Activated T-helper 1 cell treated with anti-CD3 and anti-CD28 coated beads, Interleukin-12 subunit alpha, Interleukin-12 subunit beta, Interleukin-2, Interleukin-4 antibody, amounts not matched to agents 30 ng/mL and 10 ng/mL and 1 ng/mL, durations not matched to agents 14 hours and 24 hours and 36 hours (primary cell): ENCODE results near the gene MIAT. TPM values are rescaled to one million over a fixed set of nuclear protein-coding genes. Genes with fewer than 3 reads are reported as not detected.

Experiments used
- DNase-seq: peaks from one replicate; pipeline ENCODE4 v3.0.0; 2021; ENCODE audit warnings: low spot score
- H3K27ac Mint-ChIP-seq: one replicate; pipeline ENCODE4 v1.8.0; 2021; ENCODE audit warnings: mild to moderate bottlenecking, mixed read lengths
- H3K27me3 Mint-ChIP-seq: one replicate; pipeline ENCODE4 v1.8.0; 2022; ENCODE audit warnings: mild to moderate bottlenecking, moderate library complexity, mixed read lengths; ENCODE audit not compliant: insufficient read depth
- H3K36me3 Mint-ChIP-seq: one replicate; pipeline ENCODE4 v1.8.0; 2021; ENCODE audit warnings: low read depth, mixed read lengths
- H3K4me1 Mint-ChIP-seq: one replicate; pipeline ENCODE4 v1.8.0; 2021; ENCODE audit warnings: low read depth, mixed read lengths
- H3K4me3 Mint-ChIP-seq: one replicate; pipeline ENCODE4 v1.8.0; 2021; ENCODE audit warnings: mild to moderate bottlenecking, moderate library complexity, mixed read lengths
- H3K9me3 Mint-ChIP-seq: one replicate; pipeline ENCODE4 v1.8.0; 2021; ENCODE audit warnings: mixed read lengths
- intact Hi-C: fragments of 100-400 bp; cut with micrococcal nuclease; formaldehyde crosslinking; loops from one replicate; pipeline ENCODE4 v1.15.1; 2024
- total RNA-seq: library from RNA; stranded (reverse); gene quantifications from 2 replicates; pipeline ENCODE4 v1.2.3, GENCODE V29; 2022

MIAT gene
- total RNA-seq, 1 donor from 2014 or later = 39.8 TPM

DNA sequence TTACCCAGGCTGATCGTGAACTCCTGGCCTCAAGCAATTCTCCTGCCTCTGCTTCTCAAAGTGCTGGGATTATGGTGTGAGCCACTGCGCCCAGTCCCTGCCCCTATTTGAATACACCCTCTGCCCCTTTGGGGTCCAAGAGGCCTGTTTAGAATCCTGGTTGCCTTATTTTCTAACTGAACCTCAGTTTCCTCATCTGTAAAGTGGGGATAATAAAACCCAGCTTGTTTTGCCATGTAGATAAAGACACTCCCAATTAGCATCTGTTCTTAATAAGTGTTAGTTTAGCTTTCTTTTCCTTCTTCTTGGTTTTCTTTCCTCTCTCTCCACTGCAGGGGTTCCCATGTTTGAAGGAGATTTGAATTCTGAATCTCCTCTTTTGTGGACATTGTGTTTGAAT, 4.8 kb downstream of the MIAT start:
- no peak for DNase-seq
- H3K9me3 Mint-ChIP-seq = no peaks in the 10 kb centered on the region
- H3K36me3 Mint-ChIP-seq = peaks cover 32% of the 10 kb centered on the region
- peaks cover 71% of the 10 kb centered on the region for H3K4me1 Mint-ChIP-seq
- H3K27me3 Mint-ChIP-seq = no peaks in the 10 kb centered on the region
- intact Hi-C loops = loop anchor here (10.0 kb wide), 1 partner anchor 907 kb away; no protein-coding TSS in a partner anchor
- peak overlapping the region; percentile 59 for H3K27ac Mint-ChIP-seq
- no peak overlapping the region for H3K4me3 Mint-ChIP-seq

DNA sequence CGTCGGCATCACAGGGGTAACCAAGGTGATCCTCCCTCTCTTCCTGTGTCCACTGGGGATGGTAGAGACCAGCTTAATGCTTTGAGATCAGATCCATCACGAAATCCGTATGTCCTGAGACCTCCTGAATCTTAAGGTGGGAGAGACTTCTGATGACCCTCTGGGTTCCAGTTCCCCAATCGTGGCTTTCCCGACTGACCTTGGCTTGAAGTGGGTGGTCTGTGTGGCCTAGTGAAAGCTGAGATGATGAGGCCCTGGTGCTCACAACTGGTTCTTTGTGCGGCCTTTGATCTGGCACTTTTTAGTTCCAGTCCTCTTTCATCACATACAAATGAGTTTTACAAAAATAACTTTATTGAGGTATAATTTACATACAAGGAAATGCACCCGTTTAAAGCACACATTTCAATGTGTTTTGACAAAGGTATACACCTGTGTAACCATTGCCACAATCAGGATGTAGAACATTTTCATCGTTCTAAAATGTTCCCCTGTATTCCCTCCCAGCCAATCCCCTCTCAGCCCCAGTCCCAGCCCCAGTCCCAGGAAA, 6.1 kb downstream of the MIAT start:
- DNase-seq = no peak
- H3K4me1 Mint-ChIP-seq = peaks cover 71% of the 10 kb centered on the region
- no peaks in the 10 kb centered on the region for H3K27me3 Mint-ChIP-seq
- H3K27ac Mint-ChIP-seq = peak overlapping the region; percentile 43
- H3K9me3 Mint-ChIP-seq = no peaks in the 10 kb centered on the region
- H3K4me3 Mint-ChIP-seq = no peak overlapping the region
- peaks cover 36% of the 10 kb centered on the region for H3K36me3 Mint-ChIP-seq
- intact Hi-C loops = loop anchor here (10.0 kb wide), 1 partner anchor 909 kb away; no protein-coding TSS in a partner anchor

DNA sequence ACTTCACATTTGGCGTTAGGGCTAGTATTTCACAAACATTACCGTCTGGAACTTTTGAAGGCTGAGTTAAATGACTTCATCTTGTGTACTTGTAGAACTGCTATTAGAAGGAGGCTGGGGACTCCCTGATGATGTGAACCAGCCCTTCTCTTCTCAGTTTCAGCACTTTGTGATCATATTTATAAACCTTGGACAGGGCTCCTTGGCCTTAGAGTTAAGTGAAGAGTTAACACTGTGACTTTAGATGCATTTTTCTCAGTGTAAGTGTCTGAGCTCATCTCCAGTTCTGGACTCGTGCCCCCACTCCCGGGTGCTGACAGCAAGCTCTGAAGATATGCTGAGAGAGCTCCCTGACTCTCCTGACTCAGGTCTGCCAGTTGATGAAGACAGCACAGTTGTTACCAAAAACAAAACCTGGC, 8.4 kb downstream of the MIAT start:
- Mint-ChIP-seq H3K9me3 (no peaks in the 10 kb centered on the region), H3K36me3 (peaks cover 41% of the 10 kb centered on the region), H3K4me3 (peak overlapping the region; percentile 75), H3K4me1 (peaks cover 76% of the 10 kb centered on the region), H3K27ac (peak overlapping the region; percentile 96), H3K27me3 (no peaks in the 10 kb centered on the region)
- intact Hi-C loops = loop anchor here (1.0 to 10.0 kb wide), 7 partner anchors 9 to 911 kb away; partner anchors contain the start of genes ASPHD2, MIAT and TFIP11
- DNase-seq = no peak

DNA sequence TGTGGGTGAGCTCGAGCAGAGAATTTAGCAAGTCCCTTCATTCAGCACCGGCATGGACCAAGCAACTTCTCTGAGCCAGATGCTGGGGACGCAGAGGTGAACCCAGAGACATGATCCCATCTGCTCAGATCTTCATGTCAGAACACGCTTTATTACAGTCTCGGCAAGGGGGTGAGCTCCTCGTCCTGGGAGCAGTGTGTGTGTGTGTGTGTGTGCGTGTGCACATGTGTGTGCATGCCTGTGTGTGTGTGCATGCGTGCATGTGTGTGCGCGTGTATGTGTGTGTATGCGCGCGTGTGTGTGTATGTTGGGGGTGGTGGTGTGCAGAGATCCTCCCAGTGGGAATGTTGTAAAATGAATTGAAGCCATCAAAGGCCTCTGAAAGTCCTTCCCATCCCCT, 9.8 kb downstream of the MIAT start:
- Mint-ChIP-seq H3K36me3 (peaks cover 40% of the 10 kb centered on the region), H3K9me3 (no peaks in the 10 kb centered on the region), H3K27ac (peak overlapping the region; percentile 16), H3K4me3 (no peak overlapping the region), H3K27me3 (no peaks in the 10 kb centered on the region), H3K4me1 (peaks cover 79% of the 10 kb centered on the region)
- intact Hi-C loops = loop anchor here (10.0 kb wide), 1 partner anchor 912 kb away; no protein-coding TSS in a partner anchor
- no peak for DNase-seq

DNA sequence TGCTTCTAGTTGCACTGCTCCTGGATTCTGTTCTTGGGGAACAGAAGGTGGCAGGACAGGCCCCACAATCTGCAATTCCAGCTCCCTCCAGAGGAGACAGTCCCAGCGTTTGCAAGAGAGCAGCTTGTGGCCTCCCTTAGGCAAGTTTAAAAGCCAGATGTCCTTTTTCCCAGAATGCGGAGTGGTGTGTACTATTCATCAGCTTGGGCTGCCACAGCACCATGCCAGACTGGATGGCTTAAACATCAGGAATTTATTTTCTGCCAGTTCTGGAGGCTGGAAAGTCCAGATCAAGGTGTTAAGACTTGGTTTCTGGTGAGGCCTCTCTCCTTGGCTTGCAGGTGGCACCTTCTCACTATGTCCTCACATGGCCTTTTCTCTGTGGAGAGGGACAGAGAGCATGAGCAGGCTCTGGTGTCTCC, 11.7 kb downstream of the MIAT start:
- no peaks in the 10 kb centered on the region for H3K27me3 Mint-ChIP-seq
- H3K36me3 Mint-ChIP-seq = peaks cover 26% of the 10 kb centered on the region
- H3K9me3 Mint-ChIP-seq = no peaks in the 10 kb centered on the region
- H3K4me3 Mint-ChIP-seq = no peak overlapping the region
- H3K27ac Mint-ChIP-seq = peak overlapping the region; percentile 70
- no peak for DNase-seq
- H3K4me1 Mint-ChIP-seq = peaks cover 77% of the 10 kb centered on the region
- intact Hi-C loops = loop anchor here (10.0 kb wide), 1 partner anchor 914 kb away; no protein-coding TSS in a partner anchor

DNA sequence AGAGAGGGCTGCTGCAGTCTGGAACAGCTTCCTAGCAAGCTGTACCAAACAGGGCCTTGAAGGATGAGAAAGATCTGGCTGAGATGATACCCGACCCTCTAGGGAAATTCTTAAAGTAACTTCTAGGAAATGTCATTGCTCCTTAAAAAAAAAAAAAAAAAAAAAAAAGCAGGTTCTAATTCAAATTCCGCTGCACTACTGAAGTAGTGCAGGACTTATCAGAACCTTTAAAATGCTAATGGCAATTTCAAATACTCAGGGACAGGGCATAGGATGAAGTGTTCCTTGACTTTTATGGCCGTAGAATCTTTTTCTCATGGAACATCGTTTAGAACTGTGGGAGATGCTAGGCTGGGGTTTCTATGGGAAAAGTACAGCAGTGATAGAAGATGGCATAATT, 13.1 kb downstream of the MIAT start:
- peaks cover 77% of the 10 kb centered on the region for H3K4me1 Mint-ChIP-seq
- H3K36me3 Mint-ChIP-seq = peaks cover 30% of the 10 kb centered on the region
- intact Hi-C loops = loop anchor here (10.0 kb wide), 1 partner anchor 376 kb away; no protein-coding TSS in a partner anchor
- H3K4me3 Mint-ChIP-seq = peak overlapping the region; percentile 95
- H3K9me3 Mint-ChIP-seq = no peaks in the 10 kb centered on the region
- DNase-seq = no peak
- H3K27ac Mint-ChIP-seq = peak overlapping the region; percentile 98
- H3K27me3 Mint-ChIP-seq = no peaks in the 10 kb centered on the region

DNA sequence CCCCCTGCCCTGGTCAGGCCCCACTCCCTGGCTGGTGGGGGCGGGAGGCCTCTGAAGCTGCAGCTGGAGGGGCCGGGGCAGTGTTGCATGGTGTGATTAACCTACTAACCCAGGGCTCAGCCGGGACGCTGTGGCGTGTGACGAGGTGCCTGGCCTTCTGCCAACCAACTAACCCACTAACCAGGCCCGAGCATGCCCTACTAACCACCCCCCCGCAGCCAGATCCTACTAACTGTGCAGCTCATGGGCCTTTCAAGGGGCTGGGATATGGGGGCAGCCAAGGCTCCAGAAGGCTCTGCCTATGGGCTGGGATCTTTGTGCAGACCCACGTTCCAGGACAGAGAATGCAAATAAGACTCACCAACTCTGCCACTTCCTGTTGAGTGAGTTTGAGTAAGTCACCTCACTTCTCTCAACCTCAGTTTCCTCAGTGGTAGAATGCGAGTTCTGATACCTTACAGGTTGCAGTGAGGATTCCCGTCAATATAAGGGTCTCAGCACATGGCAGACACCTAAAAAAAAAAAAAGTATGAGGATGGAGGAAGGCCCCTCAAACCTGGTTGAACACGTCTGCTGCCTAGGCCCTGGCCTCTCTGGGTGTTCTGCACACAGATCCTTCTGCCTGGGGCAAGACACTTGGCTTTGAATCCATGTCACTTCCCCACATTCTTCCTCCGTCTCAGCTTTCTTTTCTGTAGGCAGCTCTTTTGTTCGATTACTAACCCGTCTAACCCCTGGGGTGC, 14.1 kb downstream of the MIAT start:
- Mint-ChIP-seq H3K4me3 (peak overlapping the region; percentile 95), H3K27me3 (no peaks in the 10 kb centered on the region), H3K36me3 (peaks cover 31% of the 10 kb centered on the region), H3K4me1 (peaks cover 79% of the 10 kb centered on the region), H3K27ac (peak overlapping the region; percentile 98), H3K9me3 (no peaks in the 10 kb centered on the region)
- intact Hi-C loops = loop anchor here (1.0 to 10.0 kb wide), 10 partner anchors 12 to 1611 kb away; partner anchors contain the start of genes HPS4, PITPNB, SRRD and TFIP11
- peak; percentile 47 for DNase-seq

DNA sequence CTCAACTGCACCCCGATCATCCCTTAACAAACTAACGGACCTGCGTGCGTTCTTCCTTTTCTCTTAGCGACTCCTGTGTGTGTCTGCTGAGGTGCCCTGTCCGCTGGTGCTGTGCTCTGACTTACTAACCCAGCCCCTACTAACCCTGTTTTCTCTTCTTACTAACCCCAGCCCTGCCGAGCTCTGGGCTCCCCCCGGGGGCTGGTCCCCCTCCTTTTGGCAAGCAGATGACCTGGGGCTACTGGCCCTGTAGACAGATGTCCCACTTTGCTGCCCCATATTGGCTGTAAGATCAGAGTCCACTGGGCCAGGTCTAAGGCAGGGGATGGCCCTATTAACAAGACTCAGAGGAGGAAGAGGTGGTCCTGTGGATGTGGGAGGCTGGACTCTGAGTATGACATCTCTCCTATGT, 14.7 kb downstream of the MIAT start:
- intact Hi-C loops = loop anchor here (1.0 to 10.0 kb wide), 10 partner anchors 13 to 1611 kb away; partner anchors contain the start of genes HPS4, PITPNB, SRRD and TFIP11
- no peak for DNase-seq
- H3K36me3 Mint-ChIP-seq = peaks cover 29% of the 10 kb centered on the region

DNA sequence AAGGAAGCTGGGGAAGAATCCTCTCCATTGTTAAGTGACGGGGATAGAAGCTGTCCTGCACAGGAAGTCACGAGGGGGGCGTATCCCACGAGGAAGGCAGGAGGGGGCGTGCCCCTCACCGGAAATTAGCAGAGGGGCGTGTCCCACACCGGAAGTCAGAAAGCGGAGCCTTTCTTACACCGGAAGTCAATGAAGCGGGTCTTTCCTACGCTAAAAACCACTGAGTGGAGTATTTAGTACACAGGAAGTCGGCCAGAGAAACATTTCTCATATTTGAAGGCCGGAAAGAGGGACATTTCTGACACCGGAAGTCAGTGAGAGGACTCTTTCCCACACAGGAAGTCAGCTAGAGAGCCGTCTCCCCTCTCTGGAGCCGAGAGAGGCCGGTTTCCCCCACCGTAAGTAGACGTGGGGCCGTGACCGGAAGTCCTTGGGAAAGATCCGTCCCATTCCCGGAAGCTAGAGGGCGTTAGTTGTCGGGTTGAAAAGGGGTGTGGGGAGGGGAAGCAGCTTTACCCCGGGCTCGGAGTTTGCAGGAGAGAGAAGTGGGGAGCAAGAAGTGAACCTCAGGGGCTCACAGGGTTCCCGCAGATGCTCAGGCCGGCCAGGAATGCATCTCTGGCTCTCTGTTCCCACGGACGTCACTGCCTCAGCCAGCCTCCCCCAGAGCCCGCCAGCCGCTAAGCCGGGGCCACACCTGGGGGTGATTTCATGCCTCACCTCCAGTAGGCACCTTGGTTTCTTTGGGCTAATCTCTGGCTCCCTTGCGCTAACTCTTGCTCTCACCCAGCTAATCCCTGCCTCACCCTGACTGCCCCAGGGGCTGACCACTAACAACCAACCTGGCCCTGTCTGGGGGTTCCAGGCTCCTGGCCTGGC, 15.4 kb downstream of the MIAT start:
- Mint-ChIP-seq H3K36me3 (peaks cover 26% of the 10 kb centered on the region), H3K27me3 (no peaks in the 10 kb centered on the region), H3K9me3 (no peaks in the 10 kb centered on the region)

More for the DNA sequence above, 14.7 kb downstream of the MIAT start:
- Mint-ChIP-seq H3K9me3 (no peaks in the 10 kb centered on the region), H3K4me3 (peak overlapping the region; percentile 95), H3K4me1 (peaks cover 77% of the 10 kb centered on the region), H3K27ac (peak overlapping the region; percentile 98), H3K27me3 (no peaks in the 10 kb centered on the region)

DNA sequence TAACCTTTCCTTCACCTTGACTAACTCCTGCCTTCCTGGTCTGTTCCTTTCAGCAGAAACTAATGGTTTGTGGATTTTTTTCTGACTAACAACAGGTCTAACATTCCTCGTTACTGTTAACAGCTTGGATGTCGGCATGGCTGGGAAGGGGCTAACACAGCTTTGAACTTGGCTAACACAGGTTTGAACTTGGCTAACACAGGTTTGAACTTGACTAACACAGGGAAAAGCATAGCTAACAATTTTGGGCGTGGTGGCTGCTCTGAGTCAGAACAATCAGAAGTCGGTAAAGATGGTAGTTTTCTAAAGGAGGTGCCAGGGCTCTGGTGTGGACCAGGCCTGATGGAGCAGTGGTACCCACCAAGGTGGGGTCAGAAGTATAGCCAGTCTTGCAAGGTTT, 16.1 kb downstream of the MIAT start:
- H3K27ac Mint-ChIP-seq = peak overlapping the region; percentile 98
- H3K4me3 Mint-ChIP-seq = peak overlapping the region; percentile 95
- peak; percentile 29 for DNase-seq
- H3K27me3 Mint-ChIP-seq = no peaks in the 10 kb centered on the region
- intact Hi-C loops = loop anchor here (2.0 to 10.0 kb wide), 3 partner anchors 379 to 1613 kb away; no protein-coding TSS in a partner anchor
- H3K4me1 Mint-ChIP-seq = peaks cover 77% of the 10 kb centered on the region
- peaks cover 27% of the 10 kb centered on the region for H3K36me3 Mint-ChIP-seq
- no peaks in the 10 kb centered on the region for H3K9me3 Mint-ChIP-seq

More for the DNA sequence above, 15.4 kb downstream of the MIAT start:
- Mint-ChIP-seq H3K4me1 (peaks cover 72% of the 10 kb centered on the region), H3K27ac (peak overlapping the region; percentile 98), H3K4me3 (peak overlapping the region; percentile 95)
- peak; percentile 91 for DNase-seq
- intact Hi-C loops = loop anchor here (1.0 to 10.0 kb wide), 10 partner anchors 14 to 1612 kb away; partner anchors contain the start of genes HPS4, PITPNB, SRRD and TFIP11

DNA sequence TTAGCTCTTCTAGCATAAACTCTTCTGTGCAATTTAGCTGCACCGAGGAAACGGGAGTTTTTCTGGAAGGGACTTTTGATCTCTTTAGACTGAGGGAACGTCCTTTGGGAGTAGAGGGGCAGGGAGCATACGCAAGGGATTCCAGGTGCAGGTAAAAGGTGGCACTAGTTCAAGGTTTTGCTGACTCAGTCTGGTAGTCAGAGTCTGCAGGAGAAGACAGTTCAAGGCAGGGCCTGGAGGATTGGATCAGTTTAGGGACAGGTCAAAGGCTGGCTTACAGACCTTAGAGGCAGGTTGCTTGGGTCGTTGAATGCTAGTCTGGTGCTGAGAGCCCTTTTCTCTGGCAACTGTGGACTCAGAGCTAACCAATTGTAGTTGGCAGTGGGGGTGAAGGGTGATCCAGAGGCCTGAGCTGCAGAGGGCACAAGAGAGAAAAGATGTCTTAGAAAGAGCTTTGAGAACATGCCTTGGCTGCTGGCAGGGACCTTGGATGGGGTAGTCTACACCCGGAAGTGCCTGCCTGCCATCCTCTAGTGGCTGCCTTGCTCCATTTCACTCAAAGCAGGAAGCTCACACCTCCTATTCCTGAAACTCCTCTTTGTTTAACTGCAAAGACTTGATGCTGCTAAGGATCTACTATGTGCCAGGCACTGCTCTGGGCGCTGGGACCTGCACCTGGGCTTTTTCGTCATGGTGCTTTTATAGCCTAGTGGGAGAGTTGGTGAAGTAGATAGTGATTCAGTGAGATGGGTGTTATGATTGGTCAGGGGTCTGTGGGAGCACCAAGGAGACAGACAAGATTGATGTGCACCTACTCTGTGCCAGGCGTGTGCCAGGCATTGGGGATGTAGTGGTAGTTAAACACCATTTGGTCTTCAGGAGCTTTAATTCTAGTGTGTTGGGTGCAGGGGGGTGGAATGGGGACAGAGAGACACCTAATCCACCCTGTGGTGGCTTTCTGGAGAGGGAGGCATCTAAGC, 17.1 kb downstream of the MIAT start:
- peak; percentile 9 for DNase-seq
- no peaks in the 10 kb centered on the region for H3K27me3 Mint-ChIP-seq
- intact Hi-C loops = loop anchor here (10.0 kb wide), 1 partner anchor 380 kb away; no protein-coding TSS in a partner anchor
- no peaks in the 10 kb centered on the region for H3K9me3 Mint-ChIP-seq
- H3K27ac Mint-ChIP-seq = peak overlapping the region; percentile 98
- peak overlapping the region; percentile 95 for H3K4me3 Mint-ChIP-seq
- peaks cover 77% of the 10 kb centered on the region for H3K4me1 Mint-ChIP-seq
- peaks cover 29% of the 10 kb centered on the region for H3K36me3 Mint-ChIP-seq
